Stimulated activated CD4-positive, alpha-beta T cell treated with anti-CD3 and anti-CD28 coated beads, Interleukin-12 subunit alpha, Interleukin-12 subunit beta, amount 100 ng/mL, for 48 hours (primary cell): Measurements from ENCODE around the gene IMPDH1.
A peak's percentile ranks its signal among the peaks of the same experiment; 100 is the strongest.

Experiments used
- DNase-seq, 3 donors: peaks; one replicate each; pipeline ENCODE4 v3.0.0-alpha.2; 2020; ENCODE audit warnings: low read depth in 2 of 3, low spot score in 1 of 3

IMPDH1 gene

GRCh38 chr7:128363261-128363721 lies 46.5 kb downstream of the IMPDH1 start:
- DNase-seq: no peak

GRCh38 chr7:128362670-128363069 lies 47.1 kb downstream of the IMPDH1 start:
- no peak for DNase-seq

- DNase-seq: peak in 1 of 3 donors; percentile 18
These were observed 48.1 kb downstream of the IMPDH1 start, which contains the start of gene PRRT4 for GRCh38 chr7:128361411-128362379. Gene PRRT4, minus strand, starts transcription at chr7:128361690.

- no peak for DNase-seq
These were observed 49.5 kb downstream of the IMPDH1 start for GRCh38 chr7:128360359-128360678.

GRCh38 chr7:128359939-128360338 lies 49.8 kb downstream of the IMPDH1 start:
- no peak for DNase-seq

- DNase-seq: no peak
These were observed 50.4 kb downstream of the IMPDH1 start for GRCh38 chr7:128359336-128359735.

- no peak for DNase-seq
These were observed 51.5 kb downstream of the IMPDH1 start for GRCh38 chr7:128358233-128358632.

GRCh38 chr7:128357217-128357613 lies 52.6 kb downstream of the IMPDH1 start:
- DNase-seq: no peak

- DNase-seq: no peak
These were observed 53.1 kb downstream of the IMPDH1 start for GRCh38 chr7:128356546-128357216.

- DNase-seq: no peak
These were observed 56.2 kb downstream of the IMPDH1 start for GRCh38 chr7:128353610-128354009.

GRCh38 chr7:128353189-128353588 lies 56.6 kb downstream of the IMPDH1 start:
- DNase-seq: no peak

- no peak for DNase-seq
These were observed 57.1 kb downstream of the IMPDH1 start for GRCh38 chr7:128352636-128353035.

- peak in 1 of 3 donors; percentile 20 for DNase-seq
These were observed 57.6 kb downstream of the IMPDH1 start for GRCh38 chr7:128352153-128352537.

GRCh38 chr7:128351296-128352152 lies 58.3 kb downstream of the IMPDH1 start:
- no peak for DNase-seq

- DNase-seq: no peak
These were observed 59.0 kb downstream of the IMPDH1 start for GRCh38 chr7:128350708-128351295.

- no peak for DNase-seq
These were observed 60.3 kb downstream of the IMPDH1 start for GRCh38 chr7:128349466-128349825.

GRCh38 chr7:128347647-128348097 lies 62.1 kb downstream of the IMPDH1 start:
- DNase-seq: peak in 1 of 3 donors; percentile 37

GRCh38 chr7:128344431-128344774 lies 65.4 kb downstream of the IMPDH1 start:
- no peak for DNase-seq

GRCh38 chr7:128343554-128344430 lies 66.0 kb downstream of the IMPDH1 start, which contains the start of gene RBM28:
Gene RBM28, minus strand, starts transcription at chr7:128343908. Its CDS starts 115 bp downstream, at chr7:128343793.
- peak; percentile 78 to 84 (median 79) for DNase-seq
